ENCODE data around the gene PZP. TPM values are rescaled to one million over a fixed set of nuclear protein-coding genes. Genes with fewer than 3 reads are reported as not detected.

Gene PZP
- polyA plus RNA-seq, 12 donors, result 0.21 to 1.0 (median 0.61) TPM; not detected in 2

DNA sequence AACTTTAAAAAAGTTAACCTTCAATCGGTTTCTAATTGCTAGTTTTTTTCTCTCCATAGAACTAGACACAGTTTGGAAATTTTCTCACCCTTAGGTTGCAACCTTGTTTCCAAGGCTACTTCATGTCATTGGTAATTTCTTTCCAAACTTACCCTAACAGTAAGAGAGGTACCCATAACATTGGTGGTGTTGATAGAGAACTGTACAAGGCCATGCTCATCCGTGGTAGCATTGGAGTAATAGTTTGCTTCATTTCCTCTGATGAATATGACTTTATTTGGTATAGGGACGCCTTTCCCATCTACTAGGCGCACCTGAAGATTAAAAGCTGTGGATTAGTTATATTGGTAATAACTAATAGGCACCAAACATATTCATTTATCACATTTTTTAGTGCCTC lies 104.1 kb downstream of the PZP start:
- no peak for DNase-seq

DNA sequence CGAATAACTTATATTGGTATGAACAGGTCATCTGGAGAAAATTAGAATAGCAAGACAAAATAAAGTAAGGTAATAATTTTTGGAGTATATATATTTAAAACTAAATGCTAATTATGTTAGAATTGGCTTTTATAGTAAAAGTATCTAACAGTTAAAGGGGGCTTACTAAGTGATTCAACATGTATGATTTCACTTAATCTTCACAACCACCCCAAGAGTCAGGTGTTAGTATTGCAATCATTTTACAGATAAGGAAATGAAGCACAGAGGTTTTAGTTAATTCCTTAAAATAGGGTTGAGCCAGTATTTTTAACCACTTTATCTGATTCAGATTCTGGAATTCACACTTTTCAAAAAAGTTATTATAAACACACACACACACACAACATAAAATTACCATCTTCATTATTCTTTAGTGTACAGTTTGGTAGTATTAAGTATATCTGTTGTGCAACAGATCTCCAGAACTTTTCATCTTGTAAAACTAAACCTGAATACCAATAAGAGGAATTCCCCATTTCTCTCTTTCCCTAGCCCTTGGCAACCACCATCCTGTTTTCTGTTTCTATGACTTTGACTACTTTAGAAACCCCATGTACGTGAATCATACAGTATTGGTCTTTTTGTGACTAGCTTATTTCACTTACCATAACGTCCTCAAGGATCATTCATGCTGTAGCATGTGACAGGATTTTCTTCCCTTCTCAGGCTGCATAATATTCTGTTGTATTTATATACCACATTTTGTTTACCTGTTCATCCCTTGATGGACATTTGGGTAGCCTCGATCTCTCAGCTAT lies 104.9 kb downstream of the PZP start:
- DNase-seq, result no peak

DNA sequence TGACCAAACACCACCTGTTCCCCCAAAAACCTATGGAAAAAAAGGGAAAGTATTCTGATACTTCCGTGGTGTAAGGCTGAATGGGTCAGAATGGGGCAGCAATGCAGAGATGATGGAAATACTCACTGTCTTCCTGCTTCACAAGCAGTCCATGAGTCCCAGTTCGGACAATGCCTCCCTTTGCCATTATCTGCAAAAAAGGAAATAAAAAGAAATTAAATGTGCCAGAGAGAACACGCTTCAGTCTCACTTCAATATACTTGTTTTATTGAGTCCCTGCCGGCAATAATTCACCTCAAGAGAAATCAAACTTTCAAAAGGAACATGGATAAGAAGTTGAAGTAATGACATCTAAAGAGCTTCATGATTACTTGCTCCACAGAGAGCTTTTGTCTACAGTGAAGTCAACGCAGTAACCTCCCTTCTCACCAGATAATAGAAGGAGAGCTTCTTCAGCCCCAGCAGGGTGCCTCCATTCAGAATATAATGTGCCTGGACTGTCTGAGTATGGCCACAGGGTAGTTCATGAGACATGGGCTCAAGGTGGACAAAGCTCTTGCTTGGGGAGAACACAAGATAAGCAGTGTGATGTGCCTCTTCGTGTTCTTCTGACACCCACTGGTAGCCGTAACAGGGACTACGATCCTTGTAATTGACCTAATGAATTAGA lies 107.0 kb downstream of the PZP start:
- no peak for DNase-seq

DNA sequence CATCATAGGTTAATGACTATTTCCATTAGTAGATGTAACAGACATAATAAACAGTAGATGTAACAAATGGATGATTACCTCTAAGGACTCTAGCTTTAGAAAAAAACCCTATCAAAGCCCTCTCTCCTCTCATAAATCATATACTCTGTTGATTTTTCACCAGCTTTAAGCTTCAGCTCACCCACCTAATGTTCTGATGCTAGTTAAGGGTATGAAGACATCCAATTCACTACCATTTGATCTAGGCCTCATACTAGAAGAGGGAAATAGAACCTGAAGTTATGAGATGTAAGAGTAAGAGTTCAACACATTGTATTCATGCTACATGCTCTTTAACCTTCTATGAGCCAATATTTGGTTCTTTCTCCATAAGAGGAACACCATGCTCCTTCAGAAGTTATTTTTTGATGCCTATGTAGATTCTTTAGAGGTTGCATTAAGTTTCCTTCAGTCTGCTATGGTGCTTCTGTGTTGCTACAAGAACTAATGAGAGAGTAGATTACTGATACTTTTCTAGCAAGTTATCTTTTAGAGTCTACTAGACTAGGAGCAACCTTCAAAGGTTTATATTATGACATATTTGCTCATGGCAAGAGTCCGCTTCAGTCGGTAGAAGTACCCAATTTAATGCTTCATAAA lies 108.5 kb downstream of the PZP start:
- no peak for DNase-seq

Other genes with a start within 250 kb of the PZP start
- gene KLRG1, start 218.8 kb downstream of the PZP start, polyA plus RNA-seq (ENCODE audit: insufficient read length in 12 of 12), result 10 to 100 TPM in 1 of 12 donors, 1 to 10 TPM in 10, not detected in 1; 1.6 to 10.5 (median 3.4) TPM
- 100 to 1,000 TPM in 11 of 12 donors, not detected in 1; 163 to 342 (median 296) TPM for gene A2M, start 92.5 kb downstream of the PZP start, polyA plus RNA-seq (ENCODE audit: insufficient read length in 12 of 12)

Measured in muscle of arm (tissue), 12 donors.